ENCODE data around the gene FGF4.

Gene FGF4

GRCh38 chr11:69804769-69805508 is 29.8 kb upstream of the FGF4 start:
- no peak for DNase-seq

GRCh38 chr11:69803604-69804218 is 28.6 kb upstream of the FGF4 start:
- no peak for DNase-seq

- DNase-seq, result no peak
These were observed 27.9 kb upstream of the FGF4 start for GRCh38 chr11:69803022-69803421.

GRCh38 chr11:69802590-69802989 is 27.4 kb upstream of the FGF4 start:
- DNase-seq, result no peak

GRCh38 chr11:69801513-69802335 is 26.6 kb upstream of the FGF4 start:
- DNase-seq, result no peak

- no peak for DNase-seq
These were observed 25.1 kb upstream of the FGF4 start for GRCh38 chr11:69800278-69800677.

- DNase-seq, result no peak
These were observed 24.4 kb upstream of the FGF4 start for GRCh38 chr11:69799582-69799981.

- DNase-seq, result no peak
These were observed 24.0 kb upstream of the FGF4 start for GRCh38 chr11:69799097-69799496.

GRCh38 chr11:69797737-69798528 is 22.8 kb upstream of the FGF4 start:
- DNase-seq, result no peak

- no peak for DNase-seq
These were observed 22.0 kb upstream of the FGF4 start for GRCh38 chr11:69797156-69797555.

GRCh38 chr11:69796063-69796462 is 20.9 kb upstream of the FGF4 start:
- DNase-seq, result no peak

- no peak for DNase-seq
These were observed 16.4 kb upstream of the FGF4 start for GRCh38 chr11:69791276-69792180.

- DNase-seq, result no peak
These were observed 13.8 kb upstream of the FGF4 start for GRCh38 chr11:69788956-69789355.

- no peak for DNase-seq
These were observed 12.8 kb upstream of the FGF4 start for GRCh38 chr11:69787906-69788305.

- DNase-seq, result no peak
These were observed 12.3 kb upstream of the FGF4 start for GRCh38 chr11:69787457-69787856.

- no peak for DNase-seq
These were observed 6.1 kb upstream of the FGF4 start for GRCh38 chr11:69781241-69781640.

GRCh38 chr11:69778373-69778772 is 3.2 kb upstream of the FGF4 start:
- DNase-seq, result no peak

- no peak for DNase-seq
These were observed 583 bp downstream of the FGF4 start for GRCh38 chr11:69774354-69775162.

GRCh38 chr11:69773626-69774353 is 1.4 kb downstream of the FGF4 start:
- DNase-seq, result no peak

- DNase-seq, result no peak
These were observed 3.7 kb downstream of the FGF4 start for GRCh38 chr11:69771466-69771865.

Data from midbrain (tissue), 1 donor.